HG03064 (cell line): Measurements from ENCODE around the gene LYRM9.
"Not testable (repeated sequence)": the region's sequence is repeated elsewhere in the genome, so short reads cannot be mapped to it uniquely, and the experiment has no call there.

Source experiments
- ATAC-seq: cut with Tn5 transposase; IDR thresholded peaks from one replicate; pipeline ENCODE4 v1.9.1; 2021; ENCODE audit warnings: low read depth; ENCODE audit not compliant: unreplicated experiment

Gene LYRM9

GRCh38 chr17:27879987-27880608, 13.1 kb downstream of the LYRM9 start:
- ATAC-seq: no peak

- ATAC-seq: no peak
These were observed 14.2 kb downstream of the LYRM9 start for GRCh38 chr17:27878776-27879562.

DNA sequence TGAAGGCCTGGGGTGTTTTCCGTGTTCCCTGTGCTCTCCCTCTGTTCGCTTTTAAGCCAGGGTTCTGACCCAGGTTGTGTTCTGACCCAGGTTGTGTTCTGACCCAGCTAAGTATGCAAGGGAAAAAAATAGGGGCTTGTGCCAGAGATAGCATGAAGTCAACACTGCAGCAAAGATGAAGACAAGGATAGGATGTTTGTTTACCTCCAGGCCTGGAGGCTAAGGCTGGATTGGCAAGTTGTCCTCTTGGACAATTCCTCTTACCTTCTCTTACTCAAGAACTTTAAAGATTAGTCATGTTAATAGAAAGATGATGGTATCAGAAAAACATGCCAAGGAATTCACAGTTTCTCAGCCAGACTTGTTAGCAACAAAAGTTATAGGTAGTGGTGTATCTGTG, 19.4 kb downstream of the LYRM9 start:
- no peak for ATAC-seq

- no peak for ATAC-seq
These were observed 20.0 kb downstream of the LYRM9 start for GRCh38 chr17:27873211-27873610.

DNA sequence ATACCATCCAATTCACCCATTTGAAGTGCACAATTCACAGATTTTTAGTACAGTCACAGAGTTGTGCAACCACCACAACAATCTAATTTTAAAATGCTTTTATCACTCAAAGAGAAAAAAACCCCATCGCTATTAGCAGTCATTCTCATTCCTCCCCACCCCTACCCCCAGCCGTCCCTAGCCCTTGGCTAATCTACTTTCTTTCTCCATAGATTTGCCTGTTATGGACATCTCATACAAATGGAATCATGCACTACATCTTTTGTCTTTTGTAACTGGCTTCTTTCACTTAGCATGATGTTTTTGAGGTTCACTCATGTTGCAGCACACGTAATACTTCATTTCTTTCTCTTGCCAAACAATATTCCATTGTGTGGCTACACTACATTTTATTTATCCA, 20.4 kb downstream of the LYRM9 start:
- ATAC-seq: no peak

GRCh38 chr17:27871407-27871806, 21.8 kb downstream of the LYRM9 start:
- ATAC-seq: no peak

DNA sequence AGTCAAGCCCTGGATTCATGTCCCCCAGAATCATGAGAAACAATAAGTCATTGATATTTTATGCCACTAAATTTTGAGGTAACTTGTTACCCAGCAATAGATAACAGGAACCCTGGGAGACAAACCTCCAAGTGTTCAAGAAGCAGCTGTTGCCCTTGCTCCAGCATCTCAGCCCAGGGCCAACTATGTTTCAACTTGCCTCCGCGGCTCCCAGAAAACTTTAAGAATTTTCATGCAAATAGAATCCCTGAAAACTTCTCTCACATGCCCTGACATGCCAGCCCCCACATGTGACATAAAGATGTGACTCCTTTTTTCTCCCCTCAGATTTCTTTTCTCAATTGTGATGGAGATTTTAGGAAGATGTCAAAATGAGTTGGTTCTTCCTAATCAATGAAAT, 22.8 kb downstream of the LYRM9 start:
- no peak for ATAC-seq

DNA sequence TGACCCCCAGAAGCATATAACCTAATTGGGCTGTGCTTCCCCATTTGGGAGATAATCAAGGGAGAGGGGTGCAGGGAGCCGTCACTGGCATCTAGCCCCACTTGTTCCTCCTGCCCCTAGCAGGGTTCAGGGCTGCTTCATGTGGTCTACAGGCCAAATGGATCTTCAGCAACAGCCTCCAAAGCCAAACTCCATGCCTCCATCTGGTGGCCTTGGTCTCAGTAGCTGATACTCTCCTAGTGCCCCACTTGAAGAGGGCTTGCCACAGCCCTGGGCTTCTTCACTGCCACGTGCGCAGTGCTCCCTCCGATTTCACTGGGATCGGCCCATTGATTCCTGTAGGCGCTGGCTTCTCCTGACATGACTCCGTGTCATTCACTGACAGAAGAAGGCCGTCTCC, 24.6 kb downstream of the LYRM9 start:
- ATAC-seq: no peak

GRCh38 chr17:27862840-27863239, 30.3 kb downstream of the LYRM9 start:
- no peak for ATAC-seq

- ATAC-seq: no peak
These were observed 31.2 kb downstream of the LYRM9 start for GRCh38 chr17:27862004-27862403.

DNA sequence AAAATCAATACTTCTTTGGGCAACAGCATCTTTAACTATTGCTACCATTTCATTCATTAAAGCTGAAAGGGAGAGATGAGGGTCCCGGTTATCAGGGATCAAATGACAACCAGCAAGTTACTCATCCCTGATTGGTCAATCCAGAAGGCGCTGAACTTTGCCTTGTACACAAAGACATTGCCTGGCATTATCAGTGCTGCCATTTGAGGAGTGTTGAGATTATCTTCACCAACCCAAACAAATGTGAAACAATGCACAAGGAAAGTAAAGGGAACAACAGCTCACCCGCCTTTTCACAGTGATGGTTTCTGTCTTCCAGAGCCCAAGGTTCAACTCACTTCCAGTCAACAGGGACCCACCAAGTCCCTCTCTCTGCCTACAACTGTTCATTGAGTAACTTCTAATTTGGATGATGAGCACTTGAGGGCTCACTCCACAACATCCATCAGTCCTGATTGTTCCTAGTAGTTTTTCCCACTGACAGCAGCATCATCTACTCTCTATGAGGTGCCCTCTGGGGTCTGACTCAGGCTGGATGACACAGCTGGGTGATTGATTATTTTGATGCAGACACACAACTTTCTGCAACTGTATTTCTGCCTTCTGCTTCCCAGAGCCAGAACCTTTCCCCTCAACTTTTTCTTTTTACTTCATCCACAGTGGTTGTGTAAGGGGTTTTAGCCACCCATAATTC, 32.0 kb downstream of the LYRM9 start:
- no peak for ATAC-seq

DNA sequence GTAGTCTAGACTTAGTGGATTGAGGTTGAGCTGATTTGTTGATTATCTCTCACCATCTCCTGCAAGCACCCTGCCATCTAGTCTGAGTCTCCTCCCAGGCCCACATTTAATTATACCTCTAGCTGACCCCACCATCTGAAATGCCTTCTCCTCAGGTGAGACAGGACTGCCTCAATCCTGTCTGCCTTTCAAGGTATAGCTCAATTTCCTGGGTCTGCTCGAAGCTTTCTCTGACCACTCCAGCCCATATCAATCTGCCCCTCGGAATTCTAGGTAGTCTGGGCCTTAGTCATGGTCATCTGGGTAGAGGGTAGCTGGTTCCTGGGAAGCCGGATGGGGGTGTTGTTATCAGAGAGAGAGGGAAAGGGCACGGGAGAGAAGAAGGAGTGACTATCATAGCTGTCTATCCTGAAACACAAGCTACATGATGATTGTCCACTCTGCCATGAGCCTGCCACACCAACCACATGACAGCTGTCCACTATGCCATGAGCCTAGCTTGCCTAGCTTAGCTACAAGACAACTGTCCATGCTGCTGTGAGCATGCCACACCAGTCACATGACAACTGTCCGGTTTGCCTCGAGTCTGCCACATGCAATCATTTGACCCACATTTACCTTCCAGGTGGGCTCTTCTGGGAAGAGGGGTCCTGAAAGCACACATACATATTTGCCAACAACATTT, 34.4 kb downstream of the LYRM9 start:
- ATAC-seq: no peak

- no peak for ATAC-seq
These were observed 36.3 kb downstream of the LYRM9 start for GRCh38 chr17:27856676-27857432.

GRCh38 chr17:27855454-27855853, 37.7 kb downstream of the LYRM9 start:
- no peak for ATAC-seq

DNA sequence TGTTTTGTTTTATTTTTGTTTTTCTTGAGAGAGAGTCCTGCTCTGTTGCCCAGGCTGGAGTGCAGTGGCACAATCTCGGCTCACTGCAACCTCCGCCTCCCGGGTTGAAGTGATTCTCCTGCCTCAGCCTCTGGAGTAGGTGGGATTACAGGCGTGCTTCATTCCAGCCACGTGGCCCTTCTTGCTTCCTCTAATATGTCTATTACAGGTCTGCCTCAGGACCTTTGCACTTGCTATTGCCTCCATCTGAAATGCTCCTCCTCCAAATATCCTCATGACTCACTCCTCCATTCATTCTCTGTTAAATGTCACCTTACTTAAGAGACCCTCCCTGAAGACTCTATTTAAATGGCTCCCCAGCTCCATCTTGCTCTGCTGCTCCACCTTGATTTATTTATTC, 39.0 kb downstream of the LYRM9 start:
- no peak for ATAC-seq

DNA sequence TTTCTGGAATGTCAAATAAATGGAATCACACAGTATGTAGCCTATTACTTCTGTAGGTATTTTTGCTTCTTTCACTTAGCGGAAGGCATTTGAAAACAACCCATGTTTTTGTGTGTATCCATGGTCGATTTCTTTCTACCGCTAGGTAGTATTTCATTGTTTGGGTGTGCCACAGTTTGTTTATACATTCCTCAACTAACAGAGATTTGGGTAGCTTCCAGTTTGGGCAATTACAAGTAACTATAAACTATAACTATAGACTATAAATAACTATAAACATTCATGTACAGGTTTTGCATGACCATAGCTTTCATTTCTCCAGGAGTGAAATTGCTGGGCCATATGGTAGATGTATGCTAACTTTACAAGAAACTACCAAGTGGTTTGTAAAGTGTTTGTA, 40.1 kb downstream of the LYRM9 start:
- no peak for ATAC-seq

- no peak for ATAC-seq
These were observed 43.5 kb downstream of the LYRM9 start for GRCh38 chr17:27849474-27850185.

DNA sequence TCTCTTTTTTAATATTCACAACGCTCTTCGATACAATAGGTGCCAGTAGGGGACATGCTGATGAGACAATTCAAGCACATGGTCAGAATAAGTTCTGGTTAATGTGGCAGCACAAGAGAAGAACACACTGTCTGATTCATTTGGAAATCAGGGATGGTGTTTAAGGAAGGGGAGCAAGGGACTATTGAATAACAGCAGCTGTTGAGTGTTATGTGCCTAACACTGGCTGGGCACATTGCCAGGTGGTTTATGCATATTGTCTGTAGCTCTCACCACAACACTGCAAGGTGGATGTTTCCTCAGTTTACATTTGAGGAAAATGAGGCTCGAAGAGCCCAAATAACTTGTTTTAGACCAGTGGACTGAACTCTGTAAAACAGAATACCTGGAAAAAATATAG, 44.2 kb downstream of the LYRM9 start:
- ATAC-seq: no peak

DNA sequence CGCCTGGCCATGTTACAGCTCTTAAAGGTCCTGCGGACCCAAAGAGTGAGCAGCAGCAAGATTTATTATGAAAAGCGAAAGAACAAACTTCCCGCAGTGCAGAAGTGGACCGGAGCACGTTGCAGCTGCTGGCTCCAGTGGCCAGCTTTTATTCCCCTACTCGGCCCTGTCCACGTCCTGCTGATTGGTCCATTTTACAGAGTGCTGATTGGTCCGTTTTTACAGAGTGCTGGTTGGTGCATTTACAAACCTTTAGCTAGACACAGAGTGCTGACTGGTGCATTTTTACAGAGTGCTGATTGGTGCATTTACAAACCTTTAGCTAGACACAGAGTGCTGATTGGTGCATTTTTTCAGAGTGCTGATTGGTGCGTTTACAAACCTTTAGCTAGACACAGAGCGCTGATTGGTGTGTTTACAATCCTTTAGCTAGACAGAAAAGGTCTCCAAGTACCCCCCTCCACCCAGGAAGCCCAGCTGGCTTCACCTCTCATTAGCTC, 46.3 kb downstream of the LYRM9 start:
- not testable (repeated sequence) for ATAC-seq
